A673 (cell line): ENCODE data around the gene NCOA3. TPM values are rescaled to one million over a fixed set of nuclear protein-coding genes. Genes with fewer than 3 reads are reported as not detected.

Experiments
- BruUV-seq: library from RNA; stranded (reverse); fragments of 400-500 nt; replicated peaks from 2 replicates; lab custom pipeline; 2021; lab: Mats Ljungman, UMichigan
- CTCF ChIA-PET: fragments of 300-600 bp; sonication (Branson Sonifier 250); formaldehyde crosslinking; loops from one replicate; lab custom pipeline; 2022; ENCODE audit warnings: antibody characterized with exemption; lab: Charles Lee
- POLR2A ChIA-PET: fragments of 300-600 bp; sonication (Branson Sonifier 250); formaldehyde crosslinking; loops from one replicate; lab custom pipeline; 2022; ENCODE audit warnings: antibody characterized with exemption; ENCODE audit not compliant: low non-redundant PET; lab: Charles Lee
- DNase-seq: peaks from one replicate; pipeline ENCODE4 v3.0.0-alpha.2; 2015; ENCODE audit warnings: low spot score
- H3K27ac ChIP-seq: fragments of 200-600 bp; sonication (generic); 2 replicates; pipeline ENCODE4 v1.5.1; 2016; ENCODE audit warnings: mixed run types, low read depth, mild to moderate bottlenecking, mixed read lengths, antibody characterized with exemption, low read length; ENCODE audit not compliant: poor library complexity, severe bottlenecking
- H3K27me3 ChIP-seq: fragments of 200-600 bp; sonication (generic); replicated peaks from 2 replicates; pipeline ENCODE4 v1.6.1; 2017; ENCODE audit warnings: mixed run types, low read depth, mild to moderate bottlenecking, mixed read lengths, antibody characterized with exemption, low read length; ENCODE audit not compliant: insufficient read depth, poor library complexity
- H3K36me3 ChIP-seq: fragments of 200-600 bp; sonication (generic); 2 replicates; pipeline ENCODE4 v1.6.1; 2016; ENCODE audit warnings: mixed run types, mild to moderate bottlenecking, mixed read lengths, antibody characterized with exemption, low read length; ENCODE audit not compliant: insufficient read depth, poor library complexity, severe bottlenecking
- H3K4me1 ChIP-seq: fragments of 200-600 bp; sonication (generic); 2 replicates; pipeline ENCODE4 v1.6.1; 2017; ENCODE audit warnings: mixed run types, mild to moderate bottlenecking, mixed read lengths, antibody characterized with exemption, low read length; ENCODE audit not compliant: insufficient read depth, poor library complexity, severe bottlenecking
- H3K4me3 ChIP-seq: fragments of 200-600 bp; sonication (generic); 2 replicates; pipeline ENCODE4 v1.5.1; 2016; ENCODE audit warnings: low read depth, mixed run types, mild to moderate bottlenecking, mixed read lengths, low read length; ENCODE audit not compliant: poor library complexity, severe bottlenecking
- H3K9me3 ChIP-seq: fragments of 200-600 bp; sonication (generic); 2 replicates; pipeline ENCODE4 v1.6.1; 2016; ENCODE audit warnings: mixed run types, low read depth, mild to moderate bottlenecking, mixed read lengths, antibody characterized with exemption, low read length; ENCODE audit not compliant: poor library complexity, severe bottlenecking
- EZH2 ChIP-seq: fragments of 200-600 bp; sonication (generic); IDR thresholded peaks from 2 replicates; pipeline ENCODE4 v1.6.1; 2017; ENCODE audit warnings: borderline replicate concordance, low read depth, mild to moderate bottlenecking, mixed read lengths, antibody characterized with exemption, low read length; ENCODE audit not compliant: poor library complexity, severe bottlenecking
- intact Hi-C: fragments of 100-400 bp; cut with micrococcal nuclease; formaldehyde crosslinking; loops from one replicate; pipeline ENCODE4 v1.10.0; 2022; ENCODE audit not compliant: unreplicated experiment
- total RNA-seq: library from RNA; stranded (reverse); gene quantifications from 2 replicates; pipeline ENCODE4 v1.2.3, GENCODE V29; 2021
- TF ChIP-seq, protein P1 (sequence below): fragments of 300-800, 200-600 bp; sonication (generic); conservative IDR thresholded peaks from 2 replicates; pipeline ENCODE4 v1.5.1; 2017; ENCODE audit warnings: low read depth, mild to moderate bottlenecking, antibody characterized with exemption, low read length, moderate library complexity, mixed read lengths

NCOA3 gene
- total RNA-seq, 1 experiment from 2014 or later, result 26.8 TPM

DNA sequence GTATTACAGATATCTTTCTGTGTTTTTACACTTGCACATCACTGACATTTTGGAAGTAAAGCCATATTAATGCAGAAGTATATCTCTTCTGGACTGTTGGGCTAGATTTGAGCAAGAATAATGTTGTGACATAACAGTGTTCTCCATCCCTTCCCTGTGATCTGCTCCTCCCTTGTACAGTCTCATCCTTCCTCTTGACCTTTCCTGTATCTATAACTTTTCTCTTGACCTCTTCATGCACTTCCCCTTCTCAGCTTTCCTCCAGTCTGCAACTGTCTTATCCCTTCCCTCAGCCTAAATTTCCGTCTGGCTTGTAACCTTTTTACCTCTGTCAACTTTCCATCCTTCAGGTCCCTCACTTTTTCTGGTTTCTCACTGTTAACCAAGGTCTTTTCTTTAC is 29.8 kb downstream of the NCOA3 start:
- Histone ChIP-seq H3K9me3 (no peaks in the 10 kb centered on the region), H3K27me3 (no peaks in the 10 kb centered on the region), H3K36me3 (no peaks in the 10 kb centered on the region), H3K27ac (no peak overlapping the region), H3K4me3 (no peak overlapping the region), H3K4me1 (no peaks in the 10 kb centered on the region)
- POLR2A ChIA-PET, result no interaction called here
- CTCF ChIA-PET, result no interaction called here
- intact Hi-C loops, result no loop called here
- TF ChIP-seq EZH2, result no peak
- TF ChIP-seq, protein P1, sequence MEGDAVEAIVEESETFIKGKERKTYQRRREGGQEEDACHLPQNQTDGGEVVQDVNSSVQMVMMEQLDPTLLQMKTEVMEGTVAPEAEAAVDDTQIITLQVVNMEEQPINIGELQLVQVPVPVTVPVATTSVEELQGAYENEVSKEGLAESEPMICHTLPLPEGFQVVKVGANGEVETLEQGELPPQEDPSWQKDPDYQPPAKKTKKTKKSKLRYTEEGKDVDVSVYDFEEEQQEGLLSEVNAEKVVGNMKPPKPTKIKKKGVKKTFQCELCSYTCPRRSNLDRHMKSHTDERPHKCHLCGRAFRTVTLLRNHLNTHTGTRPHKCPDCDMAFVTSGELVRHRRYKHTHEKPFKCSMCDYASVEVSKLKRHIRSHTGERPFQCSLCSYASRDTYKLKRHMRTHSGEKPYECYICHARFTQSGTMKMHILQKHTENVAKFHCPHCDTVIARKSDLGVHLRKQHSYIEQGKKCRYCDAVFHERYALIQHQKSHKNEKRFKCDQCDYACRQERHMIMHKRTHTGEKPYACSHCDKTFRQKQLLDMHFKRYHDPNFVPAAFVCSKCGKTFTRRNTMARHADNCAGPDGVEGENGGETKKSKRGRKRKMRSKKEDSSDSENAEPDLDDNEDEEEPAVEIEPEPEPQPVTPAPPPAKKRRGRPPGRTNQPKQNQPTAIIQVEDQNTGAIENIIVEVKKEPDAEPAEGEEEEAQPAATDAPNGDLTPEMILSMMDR, result no peak
- no TSS peak for BruUV-seq
- no peak for DNase-seq

DNA sequence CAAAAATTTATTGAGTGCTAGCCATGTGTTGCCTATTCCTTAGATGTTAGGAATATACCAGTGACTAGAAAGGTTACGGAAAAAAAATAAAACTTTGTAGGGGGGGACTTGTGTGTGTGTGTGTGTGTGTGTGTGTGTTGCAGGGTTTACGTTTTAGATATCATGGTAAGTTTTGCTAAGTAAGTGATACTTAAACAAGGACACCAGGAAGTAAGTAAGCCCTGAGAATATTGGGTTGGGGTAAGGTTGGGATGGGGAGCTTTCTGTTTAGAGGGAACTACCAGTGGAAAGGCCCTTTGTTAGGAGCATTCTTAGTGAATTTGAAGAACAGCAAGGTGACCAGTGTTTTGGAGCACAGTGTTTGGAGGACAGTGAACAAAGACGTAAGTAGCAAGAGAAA is 30.3 kb downstream of the NCOA3 start:
- ChIA-PET CTCF (no interaction called here), POLR2A (no interaction called here)
- DNase-seq, result no peak
- TF ChIP-seq, protein P1, result no peak
- TF ChIP-seq EZH2, result no peak
- no TSS peak for BruUV-seq
- no peaks in the 10 kb centered on the region for H3K27me3 ChIP-seq
- no peak overlapping the region for H3K4me3 ChIP-seq
- H3K36me3 ChIP-seq, result no peaks in the 10 kb centered on the region
- H3K4me1 ChIP-seq, result no peaks in the 10 kb centered on the region
- no peak overlapping the region for H3K27ac ChIP-seq
- intact Hi-C loops, result no loop called here
- no peaks in the 10 kb centered on the region for H3K9me3 ChIP-seq

DNA sequence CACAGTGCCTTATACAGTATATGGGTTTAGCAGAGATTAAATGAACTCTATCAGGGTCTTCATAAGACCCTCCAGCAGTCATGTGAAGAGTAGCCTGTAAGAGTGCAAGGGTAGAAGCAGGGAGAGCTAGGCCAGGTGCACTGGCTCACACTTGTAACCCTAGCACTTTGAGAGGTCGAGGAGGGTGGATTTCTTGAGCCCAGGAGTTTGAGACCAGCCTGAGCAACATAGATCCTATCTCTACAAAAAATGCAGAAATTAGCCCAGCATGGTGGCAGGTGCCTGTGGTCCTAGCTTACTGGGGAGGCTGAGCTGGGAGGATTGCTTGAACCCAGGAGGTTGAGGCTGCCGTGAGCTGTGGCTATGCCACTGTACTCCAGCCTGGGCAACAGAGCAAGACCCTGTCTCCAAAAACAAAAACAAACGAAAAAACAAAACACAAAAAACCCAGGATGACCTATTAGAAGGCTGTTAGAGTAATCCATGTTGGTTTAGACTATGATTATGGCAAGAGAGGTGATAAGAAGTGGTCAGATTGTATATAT is 31.9 kb downstream of the NCOA3 start:
- intact Hi-C loops, result no loop called here
- H3K36me3 ChIP-seq, result no peaks in the 10 kb centered on the region
- no peaks in the 10 kb centered on the region for H3K9me3 ChIP-seq
- no TSS peak for BruUV-seq
- H3K4me3 ChIP-seq, result no peak overlapping the region
- ChIA-PET CTCF (no interaction called here), POLR2A (no interaction called here)
- no peak for DNase-seq
- no peaks in the 10 kb centered on the region for H3K27me3 ChIP-seq
- H3K4me1 ChIP-seq, result no peaks in the 10 kb centered on the region
- no peak overlapping the region for H3K27ac ChIP-seq
- TF ChIP-seq EZH2, result no peak
- TF ChIP-seq, protein P1, result no peak
